Activated CD8-positive, alpha-beta T cell treated with anti-CD3 and anti-CD28 coated beads, Interleukin-2, amount 10 ng/mL, durations not matched to agents 7 days and 5 days (primary cell): ENCODE results near the gene SAMD11. TPM values are rescaled to one million over a fixed set of nuclear protein-coding genes. Genes with fewer than 3 reads are reported as not detected.

Source experiments
- ATAC-seq: fragments of 150-1000 bp; cut with Tn5 transposase; one replicate; pipeline ENCODE4 v1.10.0; 2021; ENCODE audit warnings: moderate library complexity
- CTCF ChIA-PET: fragments of 350-600 bp; sonication (Branson Sonifier 250); formaldehyde crosslinking; loops from one replicate; lab custom pipeline; 2021; ENCODE audit warnings: antibody characterized with exemption; lab: Charles Lee
- POLR2A ChIA-PET: fragments of 350-600 bp; sonication (Branson Sonifier 250); formaldehyde crosslinking; loops from one replicate; lab custom pipeline; 2021; ENCODE audit warnings: antibody characterized with exemption; lab: Charles Lee
- DNase-seq: peaks from one replicate; pipeline ENCODE4 v3.0.0-alpha.2; 2020
- H3K27ac Mint-ChIP-seq: one replicate; pipeline ENCODE4 v1.8.0; 2021; ENCODE audit warnings: mild to moderate bottlenecking, mixed read lengths
- H3K27me3 Mint-ChIP-seq: one replicate; pipeline ENCODE4 v1.8.0; 2021; ENCODE audit warnings: low read depth, mixed read lengths
- H3K36me3 Mint-ChIP-seq: one replicate; pipeline ENCODE4 v1.8.0; 2021; ENCODE audit warnings: low read depth, mixed read lengths
- H3K4me1 Mint-ChIP-seq: one replicate; pipeline ENCODE4 v1.8.0; 2021; ENCODE audit warnings: low read depth, mixed read lengths
- H3K4me3 Mint-ChIP-seq: one replicate; pipeline ENCODE4 v1.8.0; 2021; ENCODE audit warnings: mild to moderate bottlenecking, mixed read lengths
- H3K9me3 Mint-ChIP-seq: one replicate; pipeline ENCODE4 v1.8.0; 2022; ENCODE audit warnings: mixed read lengths; ENCODE audit not compliant: insufficient read depth
- total RNA-seq, 2 experiments: library from RNA; stranded (reverse); gene quantifications; one replicate each; pipeline ENCODE4 v1.2.3, GENCODE V29; 2021

The SAMD11 gene
- total RNA-seq, 2 experiments from 2014 or later: not detected

DNA sequence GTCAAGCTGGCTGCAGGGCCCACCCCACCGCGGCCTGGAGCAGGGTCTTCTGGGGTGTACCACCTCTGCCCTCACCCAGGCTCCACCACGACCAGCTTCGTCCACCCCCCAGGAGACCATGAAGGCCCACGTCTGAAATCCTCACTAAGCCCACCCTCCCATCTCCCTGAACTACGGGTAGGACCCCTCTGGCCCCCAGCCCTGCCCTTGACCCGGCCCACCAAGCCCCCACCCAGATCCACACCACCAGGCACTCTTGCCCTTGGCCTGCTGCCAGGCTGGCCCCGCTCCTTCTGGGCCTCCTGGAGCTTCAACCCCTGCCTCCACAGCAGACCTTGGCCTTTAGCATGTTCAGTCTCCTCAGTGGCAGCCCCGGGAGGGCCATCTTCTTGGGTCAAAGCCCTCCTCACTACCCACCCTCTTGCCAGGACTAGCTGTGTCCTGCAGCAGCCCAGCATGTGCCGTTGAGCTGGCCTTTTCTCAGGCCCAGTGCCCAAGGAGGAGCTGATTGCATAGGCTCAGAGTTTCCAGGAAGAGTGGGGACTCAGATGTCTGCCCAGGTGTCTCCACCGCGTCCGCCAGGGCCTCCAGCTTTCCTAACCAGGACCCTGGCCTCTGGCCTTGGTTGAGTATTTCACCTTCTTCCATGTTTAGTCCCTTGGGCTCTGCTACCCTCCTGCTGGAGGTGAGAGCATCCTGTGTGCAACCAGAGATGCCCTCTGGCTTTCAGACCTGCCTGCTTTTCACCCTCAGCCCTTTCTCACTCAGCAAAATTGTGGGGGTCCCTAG is 17.7 kb upstream of the SAMD11 start:
- H3K9me3 Mint-ChIP-seq: no peaks in the 10 kb centered on the region
- no peak for DNase-seq
- H3K27me3 Mint-ChIP-seq: peaks cover 39% of the 10 kb centered on the region
- H3K4me1 Mint-ChIP-seq: peaks cover 18% of the 10 kb centered on the region
- H3K4me3 Mint-ChIP-seq: peak overlapping the region; percentile 48
- ATAC-seq: no peak
- CTCF ChIA-PET: interaction anchor here (1.0 to 2.8 kb wide), 8 partner anchors 9 to 107 kb away, joined by 3 to 8 read pairs (median 4); partner anchors contain the start of gene ISG15
- POLR2A ChIA-PET: no interaction called here
- no peaks in the 10 kb centered on the region for H3K36me3 Mint-ChIP-seq
- H3K27ac Mint-ChIP-seq: no peak overlapping the region

DNA sequence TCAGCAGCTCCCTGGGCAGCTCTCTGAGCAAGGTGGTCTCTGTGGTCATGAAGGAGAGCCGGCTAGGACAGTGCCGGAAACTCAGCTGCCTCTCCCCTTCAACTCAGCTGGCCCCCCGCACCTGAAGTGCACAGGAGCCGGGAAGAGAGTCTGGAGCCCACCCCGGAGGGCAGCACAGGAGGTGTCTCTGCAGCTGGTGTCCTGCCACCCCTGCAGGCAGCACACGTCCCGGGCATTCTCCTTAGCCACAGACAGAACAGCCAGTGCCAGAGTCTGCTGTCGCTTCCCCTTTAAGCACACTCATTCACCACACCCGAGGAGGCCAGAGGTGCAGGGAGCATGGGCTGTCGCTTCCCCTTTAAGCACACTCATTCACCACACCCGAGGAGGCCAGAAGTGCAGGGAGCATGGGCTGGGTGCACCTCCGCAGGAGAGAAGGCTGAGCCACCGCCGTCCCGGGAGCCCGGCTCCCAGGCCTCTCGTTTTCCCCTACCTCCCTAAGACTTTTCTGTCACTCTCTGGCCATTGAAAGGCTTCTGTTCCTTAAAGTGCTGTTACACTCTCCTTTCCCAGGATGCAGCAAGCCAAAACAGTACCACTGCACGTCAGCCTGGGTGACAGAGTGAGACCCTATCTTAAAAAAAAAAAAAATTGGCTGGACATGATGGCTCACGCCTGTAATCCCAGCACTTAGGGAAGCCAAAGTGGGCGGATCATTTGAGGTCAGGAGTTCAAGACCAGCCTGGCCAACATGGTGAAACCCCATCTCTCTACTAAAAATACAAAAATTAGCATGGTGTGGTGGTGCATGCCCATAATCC is 16.9 kb upstream of the SAMD11 start:
- CTCF ChIA-PET: interaction anchor here (1.0 to 2.8 kb wide), 6 partner anchors 8 to 107 kb away, joined by 3 to 8 read pairs (median 4); partner anchors contain the start of gene ISG15
- H3K4me3 Mint-ChIP-seq: no peak overlapping the region

DNA sequence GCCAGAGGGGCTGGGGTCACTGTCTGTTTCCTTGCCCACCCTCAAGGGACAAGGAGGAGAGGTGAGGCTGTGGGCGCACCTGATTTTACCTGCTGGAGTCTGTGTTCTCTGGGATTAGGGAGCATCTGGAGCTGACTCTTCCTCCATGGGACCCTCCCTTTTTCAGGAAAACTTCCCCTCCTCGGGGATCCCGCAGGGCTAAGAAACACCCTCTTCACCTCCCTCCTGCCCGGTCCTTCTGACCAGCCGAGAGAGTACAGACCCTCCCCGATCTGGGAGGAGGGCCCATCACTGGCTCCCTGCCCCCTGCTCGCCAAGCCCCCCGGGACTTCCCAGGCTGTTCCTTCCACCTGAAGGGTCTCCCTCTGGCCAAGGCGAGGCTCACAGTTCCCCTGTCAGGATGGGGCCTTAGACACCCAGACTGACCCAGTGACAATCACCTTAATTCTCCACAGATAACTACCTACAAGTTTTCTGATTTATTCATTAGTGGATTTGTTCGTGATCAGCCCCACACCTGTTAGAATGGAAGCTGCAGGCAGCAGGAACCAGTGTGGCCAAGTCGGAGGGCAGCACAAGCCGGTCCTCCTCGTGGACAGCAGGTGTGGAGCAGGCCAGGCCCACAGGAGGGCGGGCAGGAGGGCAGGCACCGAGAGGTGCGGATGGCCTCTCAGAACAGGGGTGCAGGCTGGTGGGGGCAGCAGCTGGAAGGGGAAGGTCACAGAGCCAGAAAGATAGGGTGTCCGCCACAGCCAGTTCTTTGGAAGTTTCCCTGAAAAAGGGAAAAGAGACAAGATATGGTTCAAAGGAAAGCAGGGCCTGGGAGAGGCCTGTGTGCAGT is 15.9 kb upstream of the SAMD11 start:
- Mint-ChIP-seq H3K36me3 (no peaks in the 10 kb centered on the region), H3K4me1 (peaks cover 24% of the 10 kb centered on the region), H3K27ac (no peak overlapping the region), H3K4me3 (no peak overlapping the region), H3K27me3 (peaks cover 53% of the 10 kb centered on the region), H3K9me3 (no peaks in the 10 kb centered on the region)
- ATAC-seq (no peak), DNase-seq (no peak)
- ChIA-PET POLR2A (no interaction called here), CTCF (no interaction called here)

More for the DNA sequence above, 16.9 kb upstream of the SAMD11 start:
- POLR2A ChIA-PET: no interaction called here
- Mint-ChIP-seq H3K4me1 (peaks cover 18% of the 10 kb centered on the region), H3K27me3 (peaks cover 45% of the 10 kb centered on the region), H3K36me3 (no peaks in the 10 kb centered on the region), H3K27ac (no peak overlapping the region), H3K9me3 (no peaks in the 10 kb centered on the region)
- ATAC-seq (peak; percentile 31), DNase-seq (peak; percentile 43)

DNA sequence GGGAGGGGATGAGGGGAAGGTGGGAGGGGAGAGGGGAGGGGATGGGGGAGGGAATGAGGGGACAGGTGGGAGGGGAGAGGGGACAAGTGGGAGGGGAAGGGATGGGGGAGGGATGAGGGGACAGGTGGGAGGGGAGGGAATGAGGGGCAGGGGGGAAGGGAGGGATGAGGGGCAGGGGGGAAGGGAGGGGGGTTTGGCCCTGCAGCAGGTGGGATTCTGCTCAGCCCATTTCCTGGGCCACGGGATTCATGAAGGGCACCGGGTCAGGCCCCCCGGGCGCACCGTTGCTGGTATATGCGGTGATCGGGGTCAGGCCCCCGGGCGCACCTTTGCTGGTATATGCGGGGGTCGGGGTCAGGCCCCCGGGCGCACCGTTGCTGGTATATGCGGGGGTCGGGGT is 15.1 kb upstream of the SAMD11 start:
- ChIA-PET POLR2A (no interaction called here), CTCF (no interaction called here)
- no peak for ATAC-seq
- peaks cover 54% of the 10 kb centered on the region for H3K27me3 Mint-ChIP-seq
- H3K4me1 Mint-ChIP-seq: peaks cover 23% of the 10 kb centered on the region
- no peaks in the 10 kb centered on the region for H3K36me3 Mint-ChIP-seq
- H3K9me3 Mint-ChIP-seq: no peaks in the 10 kb centered on the region
- no peak for DNase-seq
- no peak overlapping the region for H3K4me3 Mint-ChIP-seq
- H3K27ac Mint-ChIP-seq: no peak overlapping the region

DNA sequence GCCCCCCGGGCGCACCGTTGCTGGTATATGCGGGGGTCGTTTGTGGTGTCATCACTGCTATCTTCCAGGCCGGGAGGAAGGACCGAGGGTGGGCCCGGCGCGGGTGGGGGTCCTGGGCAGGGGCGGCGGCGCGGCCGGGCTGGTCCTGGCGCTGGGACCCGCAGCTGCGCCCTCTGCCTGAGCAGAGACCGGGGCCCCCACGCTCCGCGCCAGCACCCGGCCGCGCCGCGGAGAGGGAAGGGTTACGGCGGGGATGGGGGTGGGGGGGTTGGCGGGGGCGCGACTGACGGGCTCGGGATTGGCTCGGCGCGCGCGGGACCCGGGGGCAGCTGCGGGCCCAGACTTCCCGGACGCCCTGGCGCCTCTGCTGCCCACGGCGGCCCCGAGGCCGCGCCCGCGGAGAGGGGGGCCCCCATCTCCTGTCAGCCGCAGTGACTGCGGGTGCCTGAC is 13.8 kb upstream of the SAMD11 start:
- peaks cover 19% of the 10 kb centered on the region for H3K4me1 Mint-ChIP-seq
- POLR2A ChIA-PET: no interaction called here
- no peaks in the 10 kb centered on the region for H3K9me3 Mint-ChIP-seq
- H3K36me3 Mint-ChIP-seq: no peaks in the 10 kb centered on the region
- no peak overlapping the region for H3K4me3 Mint-ChIP-seq
- H3K27ac Mint-ChIP-seq: no peak overlapping the region
- no peak for ATAC-seq
- CTCF ChIA-PET: no interaction called here
- no peak for DNase-seq
- peaks cover 50% of the 10 kb centered on the region for H3K27me3 Mint-ChIP-seq

DNA sequence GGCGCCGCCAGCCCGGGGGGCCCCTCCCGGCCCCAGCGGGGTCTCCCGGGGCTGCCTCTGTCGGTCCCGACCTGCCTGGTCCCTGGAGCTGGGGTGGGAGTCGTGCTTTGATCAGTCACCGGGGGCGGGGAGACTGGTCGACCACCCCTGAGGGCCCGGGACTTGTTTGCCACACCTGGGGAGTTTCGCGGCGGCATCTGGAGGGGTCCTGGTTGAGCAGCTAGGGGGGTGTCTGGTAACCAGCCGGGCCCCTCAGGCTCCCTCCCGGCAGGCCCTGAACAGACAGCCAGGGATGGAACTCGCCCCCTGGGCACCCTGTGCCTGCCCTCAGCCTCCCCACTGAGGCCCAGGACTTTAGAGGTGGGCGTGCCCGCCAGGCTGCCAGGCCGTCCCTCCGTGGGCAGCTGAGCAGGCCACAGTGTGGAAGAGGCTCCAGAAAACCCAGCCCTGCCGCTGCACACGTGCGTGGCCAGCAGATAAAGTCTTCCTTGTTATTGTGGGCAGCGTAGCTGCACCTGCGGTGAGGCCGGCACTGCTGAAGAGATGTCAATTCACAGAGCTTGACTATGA is 13.3 kb upstream of the SAMD11 start:
- ChIA-PET CTCF (interaction anchor here (1.0 kb wide), 1 partner anchor 10 kb away, joined by 3 read pairs; no protein-coding TSS in a partner anchor), POLR2A (no interaction called here)
- Mint-ChIP-seq H3K9me3 (no peaks in the 10 kb centered on the region), H3K27me3 (peaks cover 46% of the 10 kb centered on the region), H3K4me1 (peaks cover 15% of the 10 kb centered on the region), H3K4me3 (no peak overlapping the region), H3K27ac (no peak overlapping the region), H3K36me3 (no peaks in the 10 kb centered on the region)
- ATAC-seq (no peak), DNase-seq (no peak)

DNA sequence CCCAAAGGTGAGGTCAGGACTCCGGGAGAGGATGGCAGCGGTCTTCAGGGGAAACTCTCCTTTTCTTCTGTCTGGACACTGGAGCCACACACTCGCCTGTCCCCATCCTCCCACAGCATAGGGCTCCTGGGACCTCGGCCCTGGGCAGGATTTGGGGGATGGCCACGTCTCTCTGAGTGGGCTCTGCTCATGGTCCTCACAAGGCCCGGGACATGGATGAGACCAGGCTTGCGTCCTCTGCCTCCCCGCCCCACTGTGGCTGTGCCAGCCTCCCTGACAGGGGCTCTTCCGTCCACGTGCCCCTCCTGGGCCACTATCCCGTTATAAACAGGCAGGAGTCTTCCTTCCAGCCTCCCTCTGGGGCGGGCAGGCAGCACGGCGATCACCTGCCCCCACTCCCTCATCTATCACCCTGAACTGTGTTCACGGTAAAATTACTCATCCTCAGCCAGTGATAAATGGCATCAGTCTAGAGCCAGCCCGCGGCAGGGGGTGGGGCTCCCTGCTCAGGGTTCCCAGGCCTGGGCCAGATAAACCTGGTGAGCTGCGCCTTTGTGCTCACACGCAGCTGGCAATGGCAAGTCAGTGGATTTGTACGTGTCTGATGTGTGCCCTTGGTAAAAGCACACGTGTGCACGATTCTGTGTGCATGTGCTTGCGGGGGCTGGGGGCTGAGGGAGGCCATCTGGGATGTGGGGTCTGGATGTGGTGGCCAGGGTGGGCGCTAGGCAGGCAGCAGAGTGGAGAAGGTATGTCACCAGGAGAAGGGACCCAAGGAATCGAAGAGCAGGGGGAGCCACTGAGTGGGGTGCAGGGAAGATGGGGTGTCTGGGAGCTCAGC is 12.6 kb upstream of the SAMD11 start:
- Mint-ChIP-seq H3K9me3 (no peaks in the 10 kb centered on the region), H3K27me3 (peaks cover 39% of the 10 kb centered on the region), H3K4me1 (peaks cover 12% of the 10 kb centered on the region), H3K4me3 (no peak overlapping the region), H3K27ac (peak overlapping the region; percentile 44), H3K36me3 (no peaks in the 10 kb centered on the region)
- DNase-seq (no peak), ATAC-seq (no peak)
- ChIA-PET POLR2A (no interaction called here), CTCF (interaction anchor here (1.0 kb wide), 1 partner anchor 9 kb away, joined by 3 read pairs; no protein-coding TSS in a partner anchor)

DNA sequence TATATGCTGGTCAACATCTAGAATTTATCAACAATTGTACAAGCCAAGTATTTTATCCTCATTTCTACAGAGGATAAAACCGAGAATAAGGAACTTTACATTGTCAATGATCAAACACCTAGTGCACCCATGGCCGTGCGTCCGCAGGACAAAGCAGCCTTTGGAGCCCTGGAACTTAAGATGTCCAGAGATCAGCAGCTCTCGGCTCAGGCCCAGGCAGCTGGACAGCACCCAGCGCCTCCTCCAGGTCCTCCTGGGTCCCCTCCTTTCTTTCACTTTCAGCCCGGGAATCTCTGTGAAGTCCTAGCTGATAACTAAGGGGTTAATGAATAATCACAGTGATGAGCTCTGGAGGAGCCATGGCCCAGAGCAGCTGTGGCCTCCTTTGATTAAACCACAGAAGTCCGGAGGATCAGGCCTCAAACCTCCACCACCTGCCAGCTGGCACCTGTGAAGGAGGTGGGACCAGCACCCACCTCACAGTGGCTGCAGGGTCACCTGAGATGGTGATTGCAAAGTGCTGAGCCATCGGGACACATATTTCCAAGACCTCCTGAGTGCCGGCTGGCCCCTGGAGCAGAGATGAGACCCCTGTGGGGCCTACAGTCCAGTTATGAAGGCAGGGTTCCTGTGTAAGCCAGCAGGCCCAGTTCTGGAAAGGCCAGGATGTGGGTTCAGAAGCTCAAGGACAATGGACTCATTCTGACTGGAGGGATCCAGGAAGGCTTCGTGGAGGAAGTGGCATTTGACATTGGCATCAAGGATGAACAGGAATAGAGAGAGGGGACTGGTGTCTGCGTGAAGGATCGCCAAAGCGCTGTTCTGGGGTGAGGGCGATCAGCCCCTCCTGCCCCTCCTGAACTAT is 11.6 kb upstream of the SAMD11 start:
- Mint-ChIP-seq H3K27ac (no peak overlapping the region), H3K36me3 (no peaks in the 10 kb centered on the region), H3K9me3 (no peaks in the 10 kb centered on the region), H3K4me3 (no peak overlapping the region), H3K27me3 (peaks cover 30% of the 10 kb centered on the region), H3K4me1 (peaks cover 7% of the 10 kb centered on the region)
- ChIA-PET POLR2A (no interaction called here), CTCF (interaction anchor here (1.2 kb wide), 1 partner anchor 43 kb away, joined by 4 read pairs; no protein-coding TSS in a partner anchor)
- DNase-seq: no peak
- ATAC-seq: no peak

DNA sequence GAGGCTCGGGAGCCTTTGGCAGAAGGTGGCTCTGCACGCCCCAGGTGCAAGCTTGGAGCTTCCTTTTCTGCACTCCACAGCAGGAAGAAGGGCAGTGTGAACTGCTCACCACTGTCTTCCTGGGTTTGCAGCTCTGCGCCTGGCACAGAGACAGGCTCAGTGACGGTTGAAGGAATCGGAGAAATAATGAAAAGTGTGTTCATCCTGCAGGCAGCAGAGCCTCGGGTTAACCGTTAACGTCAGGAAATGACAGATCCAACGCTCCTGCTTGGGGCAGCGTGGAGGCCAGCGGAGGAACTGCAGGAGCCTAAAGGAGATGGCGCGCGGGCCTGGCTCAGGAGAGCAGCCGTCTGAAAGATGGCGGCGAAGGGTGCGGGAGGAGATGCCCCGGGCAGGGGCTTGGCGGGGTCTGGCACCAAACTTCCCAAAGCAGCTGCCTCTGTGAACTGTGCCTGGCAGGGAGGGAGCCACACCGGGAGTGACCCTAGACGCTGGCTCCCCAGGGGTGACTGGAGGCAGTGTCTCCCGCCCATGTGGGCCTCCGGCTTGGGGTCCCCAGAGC is 10.9 kb upstream of the SAMD11 start:
- CTCF ChIA-PET: interaction anchor here (1.2 kb wide), 1 partner anchor 44 kb away, joined by 4 read pairs; no protein-coding TSS in a partner anchor

More for the DNA sequence above, 10.9 kb upstream of the SAMD11 start:
- POLR2A ChIA-PET: no interaction called here
- H3K27me3 Mint-ChIP-seq: peaks cover 26% of the 10 kb centered on the region
- no peaks in the 10 kb centered on the region for H3K36me3 Mint-ChIP-seq
- H3K9me3 Mint-ChIP-seq: no peaks in the 10 kb centered on the region
- no peak overlapping the region for H3K4me3 Mint-ChIP-seq
- ATAC-seq: peak; percentile 61
- no peak for DNase-seq
- peaks cover 7% of the 10 kb centered on the region for H3K4me1 Mint-ChIP-seq
- no peak overlapping the region for H3K27ac Mint-ChIP-seq
